GM08714 (cell line): ENCODE results near the gene EP300.
"Not testable (repeated sequence)": the region's sequence is repeated elsewhere in the genome, so short reads cannot be mapped to it uniquely, and the experiment has no call there.

ENCODE experiments used
- H3K4me3 ChIP-seq: fragments of 200-500 bp; sonication (Bioruptor generic); 2 replicates; pipeline ENCODE4 v1.5.1; 2014; ENCODE audit warnings: mild to moderate bottlenecking, low read length, inconsistent platforms
- ZNF274 ChIP-seq: IDR thresholded peaks from 2 replicates; pipeline ENCODE4 v1.6.1; 2012; ENCODE audit warnings: mild to moderate bottlenecking, low read depth, low read length

EP300 gene

GRCh38 chr22:41157083-41157482 lies 64.7 kb downstream of the EP300 start:
- H3K4me3 ChIP-seq, result no peak overlapping the region
- no peak for TF ChIP-seq ZNF274

- no peak overlapping the region for H3K4me3 ChIP-seq
- no peak for TF ChIP-seq ZNF274
Observed at GRCh38 chr22:41169157-41169556, 76.8 kb downstream of the EP300 start.

GRCh38 chr22:41171996-41172395 lies 79.6 kb downstream of the EP300 start:
- H3K4me3 ChIP-seq, result no peak overlapping the region
- no peak for TF ChIP-seq ZNF274

- H3K4me3 ChIP-seq, result no peak overlapping the region
- TF ChIP-seq ZNF274, result no peak
Observed at GRCh38 chr22:41175546-41175945, 83.2 kb downstream of the EP300 start.

GRCh38 chr22:41177040-41177621 lies 84.7 kb downstream of the EP300 start:
- TF ChIP-seq ZNF274, result no peak
- no peak overlapping the region for H3K4me3 ChIP-seq

GRCh38 chr22:41177622-41178424 lies 85.4 kb downstream of the EP300 start:
- no peak overlapping the region for H3K4me3 ChIP-seq
- TF ChIP-seq ZNF274, result no peak

GRCh38 chr22:41178425-41178975 lies 86.1 kb downstream of the EP300 start:
- no peak overlapping the region for H3K4me3 ChIP-seq
- no peak for TF ChIP-seq ZNF274

GRCh38 chr22:41180362-41180761 lies 88.0 kb downstream of the EP300 start:
- not testable (repeated sequence) for H3K4me3 ChIP-seq

GRCh38 chr22:41180926-41181325 lies 88.5 kb downstream of the EP300 start:
- H3K4me3 ChIP-seq, result no peak overlapping the region
- TF ChIP-seq ZNF274, result no peak

- TF ChIP-seq ZNF274, result no peak
Observed at GRCh38 chr22:41181349-41182241, 89.2 kb downstream of the EP300 start.

GRCh38 chr22:41184679-41185078 lies 92.3 kb downstream of the EP300 start:
- TF ChIP-seq ZNF274, result no peak
- H3K4me3 ChIP-seq, result no peak overlapping the region

More at GRCh38 chr22:41181349-41182241, 89.2 kb downstream of the EP300 start:
- H3K4me3 ChIP-seq, result no peak overlapping the region

GRCh38 chr22:41191467-41191866 lies 99.1 kb downstream of the EP300 start:
- no peak overlapping the region for H3K4me3 ChIP-seq
- TF ChIP-seq ZNF274, result no peak

GRCh38 chr22:41193829-41194228 lies 101.4 kb downstream of the EP300 start:
- no peak for TF ChIP-seq ZNF274
- no peak overlapping the region for H3K4me3 ChIP-seq

- H3K4me3 ChIP-seq, result peak overlapping the region; percentile 94
- no peak for TF ChIP-seq ZNF274
Observed at GRCh38 chr22:41197038-41197972, 104.9 kb downstream of the EP300 start.
